ENCODE measurements around the gene ZNF606. TPM values are rescaled to one million over a fixed set of nuclear protein-coding genes. Genes with fewer than 3 reads are reported as not detected.
A peak's percentile ranks its signal among the peaks of the same experiment; 100 is the strongest.

ZNF606 gene
- total RNA-seq, 1 experiment from 2014 or later: 16.7 TPM

- TF ChIP-seq, protein P1, sequence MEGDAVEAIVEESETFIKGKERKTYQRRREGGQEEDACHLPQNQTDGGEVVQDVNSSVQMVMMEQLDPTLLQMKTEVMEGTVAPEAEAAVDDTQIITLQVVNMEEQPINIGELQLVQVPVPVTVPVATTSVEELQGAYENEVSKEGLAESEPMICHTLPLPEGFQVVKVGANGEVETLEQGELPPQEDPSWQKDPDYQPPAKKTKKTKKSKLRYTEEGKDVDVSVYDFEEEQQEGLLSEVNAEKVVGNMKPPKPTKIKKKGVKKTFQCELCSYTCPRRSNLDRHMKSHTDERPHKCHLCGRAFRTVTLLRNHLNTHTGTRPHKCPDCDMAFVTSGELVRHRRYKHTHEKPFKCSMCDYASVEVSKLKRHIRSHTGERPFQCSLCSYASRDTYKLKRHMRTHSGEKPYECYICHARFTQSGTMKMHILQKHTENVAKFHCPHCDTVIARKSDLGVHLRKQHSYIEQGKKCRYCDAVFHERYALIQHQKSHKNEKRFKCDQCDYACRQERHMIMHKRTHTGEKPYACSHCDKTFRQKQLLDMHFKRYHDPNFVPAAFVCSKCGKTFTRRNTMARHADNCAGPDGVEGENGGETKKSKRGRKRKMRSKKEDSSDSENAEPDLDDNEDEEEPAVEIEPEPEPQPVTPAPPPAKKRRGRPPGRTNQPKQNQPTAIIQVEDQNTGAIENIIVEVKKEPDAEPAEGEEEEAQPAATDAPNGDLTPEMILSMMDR (conservative IDR thresholded peaks at IDR 0.05; ENCODE audit: low read depth, low read length): peak; percentile 66
- TF ChIP-seq EZH2 (IDR thresholded peaks at IDR 0.05; ENCODE audit: borderline replicate concordance, low read depth, low read length, poor library complexity, severe bottlenecking): no peak
- no peak overlapping the region for H3K27ac ChIP-seq (ENCODE audit: low read depth, low read length, poor library complexity, severe bottlenecking)
- ChIA-PET CTCF (interaction anchor here (0.6 kb wide), 1 partner anchor 134 kb away, joined by 3 read pairs; no protein-coding TSS in a partner anchor), POLR2A (ENCODE audit: low non-redundant PET) (interaction anchor here (1.0 kb wide), 1 partner anchor 129 kb away, joined by 3 read pairs; the partner anchor contains the start of gene ZNF329)
- intact Hi-C loops (cut with micrococcal nuclease; ENCODE audit: unreplicated experiment): loop anchor here (2.0 kb wide), 1 partner anchor 133 kb away; no protein-coding TSS in a partner anchor
- peak; percentile 69 for DNase-seq (ENCODE audit: low spot score)
- H3K4me1 ChIP-seq (ENCODE audit: insufficient read depth, low read length, poor library complexity, severe bottlenecking): no peaks in the 10 kb centered on the region
- H3K4me3 ChIP-seq (ENCODE audit: low read depth, low read length, poor library complexity, severe bottlenecking): no peak overlapping the region
- H3K36me3 ChIP-seq (ENCODE audit: insufficient read depth, low read length, poor library complexity, severe bottlenecking): no peaks in the 10 kb centered on the region
- no TSS peak for BruUV-seq (replicated peaks)
- H3K27me3 ChIP-seq (replicated peaks; ENCODE audit: insufficient read depth, low read depth, low read length, poor library complexity): no peaks in the 10 kb centered on the region
- H3K9me3 ChIP-seq (ENCODE audit: low read depth, low read length, poor library complexity, severe bottlenecking): peaks cover 5% of the 10 kb centered on the region
These were observed 19.1 kb upstream of the ZNF606 start for GRCh38 chr19:58021541-58022282.

DNA sequence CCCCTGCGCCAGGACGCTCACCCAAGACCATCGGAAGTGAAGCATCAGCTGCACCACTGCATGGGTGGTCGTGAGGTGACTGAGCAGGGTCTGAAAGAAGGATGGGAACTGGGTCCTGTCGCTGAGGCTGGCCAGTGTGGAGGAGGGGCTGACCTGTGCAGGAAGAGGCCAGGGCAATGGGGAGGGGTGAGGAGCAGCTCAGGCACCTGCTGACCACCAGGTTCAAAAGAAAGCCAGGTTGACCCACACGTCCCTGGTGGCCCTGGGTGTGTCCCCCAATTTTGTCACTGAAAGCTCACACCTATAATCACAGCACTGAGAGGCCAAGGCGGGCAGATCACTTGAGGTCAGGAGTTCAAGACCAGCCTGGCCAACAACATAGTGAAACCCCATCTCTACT, 17.5 kb upstream of the ZNF606 start:
- POLR2A ChIA-PET (ENCODE audit: low non-redundant PET): no interaction called here
- no peak for DNase-seq (ENCODE audit: low spot score)

DNA sequence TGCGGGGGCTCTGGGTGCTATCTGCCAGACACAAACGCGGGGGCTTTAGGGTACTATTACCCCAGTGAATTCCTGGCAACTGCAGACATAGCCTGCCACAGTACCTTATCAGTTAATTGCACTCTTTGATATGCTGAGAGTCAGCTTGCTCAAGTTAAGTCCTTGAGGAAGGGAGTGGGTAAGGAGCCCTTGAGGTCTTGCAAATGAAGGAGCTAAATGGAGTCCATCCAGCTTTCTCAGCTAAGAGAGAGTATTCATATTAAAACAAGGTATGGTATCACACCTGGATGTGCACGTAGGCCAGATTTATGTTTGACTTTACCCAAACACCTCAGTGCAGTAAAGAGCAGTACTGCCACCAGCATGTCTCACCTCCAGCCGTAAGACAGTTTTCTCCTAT, 11.5 kb upstream of the ZNF606 start:
- H3K4me3 ChIP-seq (ENCODE audit: low read depth, low read length, poor library complexity, severe bottlenecking): no peak overlapping the region
- intact Hi-C loops (cut with micrococcal nuclease; ENCODE audit: unreplicated experiment): no loop called here
- H3K27me3 ChIP-seq (replicated peaks; ENCODE audit: insufficient read depth, low read depth, low read length, poor library complexity): no peaks in the 10 kb centered on the region
- H3K36me3 ChIP-seq (ENCODE audit: insufficient read depth, low read length, poor library complexity, severe bottlenecking): no peaks in the 10 kb centered on the region
- BruUV-seq (replicated peaks): no TSS peak
- H3K9me3 ChIP-seq (ENCODE audit: low read depth, low read length, poor library complexity, severe bottlenecking): no peaks in the 10 kb centered on the region
- no peak for TF ChIP-seq EZH2 (IDR thresholded peaks at IDR 0.05; ENCODE audit: borderline replicate concordance, low read depth, low read length, poor library complexity, severe bottlenecking)
- TF ChIP-seq, protein P1 (conservative IDR thresholded peaks at IDR 0.05; ENCODE audit: low read depth, low read length): no peak
- peaks cover 4% of the 10 kb centered on the region for H3K4me1 ChIP-seq (ENCODE audit: insufficient read depth, low read length, poor library complexity, severe bottlenecking)
- POLR2A ChIA-PET (ENCODE audit: low non-redundant PET): no interaction called here
- H3K27ac ChIP-seq (ENCODE audit: low read depth, low read length, poor library complexity, severe bottlenecking): no peak overlapping the region
- CTCF ChIA-PET: no interaction called here
- no peak for DNase-seq (ENCODE audit: low spot score)

More for the DNA sequence above, 17.5 kb upstream of the ZNF606 start:
- TF ChIP-seq EZH2 (IDR thresholded peaks at IDR 0.05; ENCODE audit: borderline replicate concordance, low read depth, low read length, poor library complexity, severe bottlenecking): no peak
- TF ChIP-seq, protein P1 (conservative IDR thresholded peaks at IDR 0.05; ENCODE audit: low read depth, low read length): no peak
- Histone ChIP-seq H3K4me3 (ENCODE audit: low read depth, low read length, poor library complexity, severe bottlenecking) (no peak overlapping the region), H3K36me3 (ENCODE audit: insufficient read depth, low read length, poor library complexity, severe bottlenecking) (no peaks in the 10 kb centered on the region), H3K4me1 (ENCODE audit: insufficient read depth, low read length, poor library complexity, severe bottlenecking) (no peaks in the 10 kb centered on the region), H3K27me3 (replicated peaks; ENCODE audit: insufficient read depth, low read depth, low read length, poor library complexity) (no peaks in the 10 kb centered on the region), H3K9me3 (ENCODE audit: low read depth, low read length, poor library complexity, severe bottlenecking) (peaks cover 3% of the 10 kb centered on the region), H3K27ac (ENCODE audit: low read depth, low read length, poor library complexity, severe bottlenecking) (no peak overlapping the region)
- BruUV-seq (replicated peaks): no TSS peak
- intact Hi-C loops (cut with micrococcal nuclease; ENCODE audit: unreplicated experiment): no loop called here
- CTCF ChIA-PET: no interaction called here
